HEK293 (cell line): ENCODE results near the gene TEX2.
A peak's percentile ranks its signal among the peaks of the same experiment; 100 is the strongest.

Source experiments
- CTCF ChIA-PET: fragments of 350-600 bp; formaldehyde crosslinking; extraction: SDS; loops from one replicate; lab custom pipeline; 2021; ENCODE audit warnings: antibody characterized with exemption; lab: Yijun Ruan, JAX
- POLR2A ChIA-PET: fragments of 300-600 bp; formaldehyde crosslinking; extraction: SDS; loops from one replicate; lab custom pipeline; 2020; ENCODE audit warnings: antibody characterized with exemption, inconsistent platforms; lab: Yijun Ruan, JAX
- H3K27ac ChIP-seq: fragments of 200-500 bp; sonication (Bioruptor generic); 2 replicates; pipeline ENCODE4 v1.5.1; 2014; ENCODE audit warnings: low read depth, low read length, control low read depth, inconsistent platforms; ENCODE audit errors: extremely low read depth
- H3K36me3 ChIP-seq, 2 experiments: fragments of 200-500 bp in 1 of 2; sonication (Bioruptor generic) in 1 of 2; 1 replicate in 1 of 2; 2 replicates in 1 of 2; pipeline ENCODE4 v1.5.1; 2014 to 2017; ENCODE audit warnings: inconsistent platforms in 2 of 2, low read length in 2 of 2; ENCODE audit not compliant: control insufficient read depth in 2 of 2, insufficient read depth in 1 of 2
- H3K4me1 ChIP-seq: fragments of 200-500 bp; sonication (Bioruptor generic); 2 replicates; pipeline ENCODE4 v1.5.1; 2014; ENCODE audit warnings: mild to moderate bottlenecking, low read length, inconsistent platforms; ENCODE audit not compliant: control insufficient read depth, insufficient read depth
- H3K4me3 ChIP-seq: 2 replicates; pipeline ENCODE4 v1.5.1; 2011; ENCODE audit warnings: low read depth, mild to moderate bottlenecking, control low read depth, low read length, moderate library complexity
- H3K9me3 ChIP-seq: fragments of 200-500 bp; sonication (Bioruptor generic); 2 replicates; pipeline ENCODE4 v1.5.1; 2014; ENCODE audit warnings: low read depth, low read length, inconsistent platforms; ENCODE audit not compliant: control insufficient read depth, insufficient read depth
- FEZF1 ChIP-seq: fragments of 450-650 bp; formaldehyde crosslinking; IDR thresholded peaks from 2 replicates; pipeline ENCODE4 v1.5.1; 2016; ENCODE audit warnings: missing biosample characterization, missing genetic modification characterization
- KLF8 ChIP-seq: fragments of 450-650 bp; formaldehyde crosslinking; IDR thresholded peaks from 2 replicates; pipeline ENCODE4 v1.5.1; 2016; ENCODE audit warnings: missing biosample characterization, missing genetic modification characterization
- MEIS1 ChIP-seq: sonication (generic); formaldehyde crosslinking; IDR thresholded peaks from 2 replicates; pipeline ENCODE4 v1.8.1; 2022; ENCODE audit warnings: missing genetic modification reagents, mild to moderate bottlenecking, borderline replicate concordance
- SP3 ChIP-seq: fragments of 450-650 bp; formaldehyde crosslinking; IDR thresholded peaks from 2 replicates; pipeline ENCODE4 v1.5.1; 2016; ENCODE audit warnings: missing biosample characterization, missing genetic modification characterization
- ZNF121 ChIP-seq: fragments of 450-650 bp; formaldehyde crosslinking; IDR thresholded peaks from 2 replicates; pipeline ENCODE4 v1.5.1; 2016; ENCODE audit warnings: missing biosample characterization, missing genetic modification characterization
- ZNF184 ChIP-seq: fragments of 450-650 bp; IDR thresholded peaks from 2 replicates; pipeline ENCODE4 v1.5.1; 2018; ENCODE audit warnings: missing biosample characterization, mild to moderate bottlenecking, missing genetic modification characterization
- ZNF2 ChIP-seq: fragments of 450-650 bp; formaldehyde crosslinking; IDR thresholded peaks from 2 replicates; pipeline ENCODE4 v1.5.1; 2016; ENCODE audit warnings: missing biosample characterization, missing genetic modification characterization
- ZNF214 ChIP-seq: fragments of 450-650 bp; formaldehyde crosslinking; IDR thresholded peaks from 2 replicates; pipeline ENCODE4 v1.5.1; 2017; ENCODE audit warnings: missing biosample characterization, mild to moderate bottlenecking, missing genetic modification characterization, borderline replicate concordance
- ZNF266 ChIP-seq: fragments of 450-650 bp; formaldehyde crosslinking; IDR thresholded peaks from 2 replicates; pipeline ENCODE4 v1.5.1; 2016; ENCODE audit warnings: missing biosample characterization, missing genetic modification characterization, low read depth
- ZNF37A ChIP-seq: fragments of 450-650 bp; IDR thresholded peaks from 2 replicates; pipeline ENCODE4 v1.5.1; 2018; ENCODE audit warnings: missing biosample characterization, missing genetic modification characterization
- ZNF404 ChIP-seq: fragments of 450-650 bp; formaldehyde crosslinking; IDR thresholded peaks from 2 replicates; pipeline ENCODE4 v1.5.1; 2017; ENCODE audit warnings: missing biosample characterization, missing genetic modification characterization
- ZNF501 ChIP-seq: fragments of 450-650 bp; formaldehyde crosslinking; IDR thresholded peaks from 2 replicates; pipeline ENCODE4 v1.5.1; 2016; ENCODE audit warnings: missing biosample characterization, missing genetic modification characterization
- ZNF514 ChIP-seq: fragments of 450-650 bp; formaldehyde crosslinking; IDR thresholded peaks from 2 replicates; pipeline ENCODE4 v1.5.1; 2016; ENCODE audit warnings: missing biosample characterization, missing genetic modification characterization
- ZNF623 ChIP-seq: fragments of 450-650 bp; formaldehyde crosslinking; IDR thresholded peaks from 2 replicates; pipeline ENCODE4 v1.5.1; 2016; ENCODE audit warnings: missing biosample characterization, missing genetic modification characterization
- ZNF629 ChIP-seq: fragments of 450-650 bp; formaldehyde crosslinking; IDR thresholded peaks from 2 replicates; pipeline ENCODE4 v1.5.1; 2017; ENCODE audit warnings: missing biosample characterization, missing genetic modification characterization
- ZNF654 ChIP-seq: fragments of 450-650 bp; formaldehyde crosslinking; IDR thresholded peaks from 2 replicates; pipeline ENCODE4 v1.5.1; 2016; ENCODE audit warnings: low read depth, missing biosample characterization, missing genetic modification characterization
- ZNF701 ChIP-seq: fragments of 450-650 bp; formaldehyde crosslinking; IDR thresholded peaks from 2 replicates; pipeline ENCODE4 v1.5.1; 2016; ENCODE audit warnings: missing biosample characterization, missing genetic modification characterization
- TF ChIP-seq, protein P1 (sequence below): fragments of 450-650 bp; formaldehyde crosslinking; IDR thresholded peaks from 2 replicates; pipeline ENCODE4 v1.5.1; 2016; ENCODE audit warnings: missing biosample characterization, missing genetic modification characterization
- TF ChIP-seq, protein P2 (sequence below): fragments of 450-650 bp; formaldehyde crosslinking; IDR thresholded peaks from 2 replicates; pipeline ENCODE4 v1.5.1; 2017; ENCODE audit warnings: missing biosample characterization, missing genetic modification characterization
- TF ChIP-seq, protein P3 (sequence below): fragments of 450-650 bp; formaldehyde crosslinking; IDR thresholded peaks from 2 replicates; pipeline ENCODE4 v1.5.1; 2016; ENCODE audit warnings: missing biosample characterization, missing genetic modification characterization
- TF ChIP-seq, protein P4 (sequence below): fragments of 450-650 bp; formaldehyde crosslinking; IDR thresholded peaks from 2 replicates; pipeline ENCODE4 v1.5.1; 2016; ENCODE audit warnings: missing biosample characterization, missing genetic modification characterization

The TEX2 gene

DNA sequence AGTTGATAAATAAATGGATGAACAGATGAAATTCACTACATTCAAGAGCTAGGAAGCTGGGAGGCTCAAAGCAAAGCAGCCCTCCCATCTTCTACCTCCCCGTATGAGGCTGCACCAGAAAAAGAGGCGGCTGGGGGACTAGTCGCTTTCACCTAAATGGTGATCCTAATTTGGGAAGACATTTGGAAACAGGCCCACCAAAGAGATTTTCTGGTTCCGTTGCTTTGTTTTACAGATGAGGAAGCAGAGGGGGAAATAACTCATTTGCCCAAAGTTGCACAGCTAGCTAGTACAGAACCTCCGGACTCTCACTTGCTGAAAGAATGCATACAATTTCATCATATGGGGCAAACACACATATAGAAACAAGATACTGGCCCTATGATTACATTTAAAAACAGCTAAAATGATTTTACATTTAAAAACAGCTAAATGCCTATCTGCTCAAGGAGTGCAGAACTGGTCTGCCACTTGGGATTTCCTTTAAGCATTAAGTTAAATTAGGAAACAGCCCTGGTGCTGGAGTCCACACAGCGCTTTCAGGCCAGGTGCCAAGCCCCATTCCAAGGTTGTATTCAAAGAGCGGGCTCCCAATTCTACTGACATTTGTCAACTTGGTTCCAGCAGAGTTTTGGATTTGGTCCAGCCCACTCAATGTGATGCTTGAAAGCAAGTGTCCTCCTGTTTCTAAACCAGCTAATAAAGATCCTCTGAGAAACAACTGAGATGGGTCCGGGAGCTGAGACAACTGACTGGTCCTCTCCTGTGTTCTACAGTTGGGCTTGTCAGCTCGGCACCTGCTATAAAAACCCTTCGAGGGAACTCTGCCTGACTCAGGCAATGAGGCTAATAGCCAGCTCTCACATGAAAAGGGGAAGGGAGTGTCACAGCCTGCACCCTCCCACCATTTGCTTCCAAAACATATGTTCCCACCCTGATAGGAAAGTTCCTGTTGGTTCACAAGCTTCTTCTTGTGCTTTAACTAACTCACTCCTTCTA, 144.8 kb downstream of the TEX2 start (continued):
- TF ChIP-seq, protein P1, sequence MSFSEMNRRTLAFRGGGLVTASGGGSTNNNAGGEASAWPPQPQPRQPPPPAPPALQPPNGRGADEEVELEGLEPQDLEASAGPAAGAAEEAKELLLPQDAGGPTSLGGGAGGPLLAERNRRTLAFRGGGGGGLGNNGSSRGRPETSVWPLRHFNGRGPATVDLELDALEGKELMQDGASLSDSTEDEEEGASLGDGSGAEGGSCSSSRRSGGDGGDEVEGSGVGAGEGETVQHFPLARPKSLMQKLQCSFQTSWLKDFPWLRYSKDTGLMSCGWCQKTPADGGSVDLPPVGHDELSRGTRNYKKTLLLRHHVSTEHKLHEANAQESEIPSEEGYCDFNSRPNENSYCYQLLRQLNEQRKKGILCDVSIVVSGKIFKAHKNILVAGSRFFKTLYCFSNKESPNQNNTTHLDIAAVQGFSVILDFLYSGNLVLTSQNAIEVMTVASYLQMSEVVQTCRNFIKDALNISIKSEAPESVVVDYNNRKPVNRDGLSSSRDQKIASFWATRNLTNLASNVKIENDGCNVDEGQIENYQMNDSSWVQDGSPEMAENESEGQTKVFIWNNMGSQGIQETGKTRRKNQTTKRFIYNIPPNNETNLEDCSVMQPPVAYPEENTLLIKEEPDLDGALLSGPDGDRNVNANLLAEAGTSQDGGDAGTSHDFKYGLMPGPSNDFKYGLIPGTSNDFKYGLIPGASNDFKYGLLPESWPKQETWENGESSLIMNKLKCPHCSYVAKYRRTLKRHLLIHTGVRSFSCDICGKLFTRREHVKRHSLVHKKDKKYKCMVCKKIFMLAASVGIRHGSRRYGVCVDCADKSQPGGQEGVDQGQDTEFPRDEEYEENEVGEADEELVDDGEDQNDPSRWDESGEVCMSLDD (tag by site-specific recombination): no peak
- TF ChIP-seq, all 188 proteins: peak for 21

DNA sequence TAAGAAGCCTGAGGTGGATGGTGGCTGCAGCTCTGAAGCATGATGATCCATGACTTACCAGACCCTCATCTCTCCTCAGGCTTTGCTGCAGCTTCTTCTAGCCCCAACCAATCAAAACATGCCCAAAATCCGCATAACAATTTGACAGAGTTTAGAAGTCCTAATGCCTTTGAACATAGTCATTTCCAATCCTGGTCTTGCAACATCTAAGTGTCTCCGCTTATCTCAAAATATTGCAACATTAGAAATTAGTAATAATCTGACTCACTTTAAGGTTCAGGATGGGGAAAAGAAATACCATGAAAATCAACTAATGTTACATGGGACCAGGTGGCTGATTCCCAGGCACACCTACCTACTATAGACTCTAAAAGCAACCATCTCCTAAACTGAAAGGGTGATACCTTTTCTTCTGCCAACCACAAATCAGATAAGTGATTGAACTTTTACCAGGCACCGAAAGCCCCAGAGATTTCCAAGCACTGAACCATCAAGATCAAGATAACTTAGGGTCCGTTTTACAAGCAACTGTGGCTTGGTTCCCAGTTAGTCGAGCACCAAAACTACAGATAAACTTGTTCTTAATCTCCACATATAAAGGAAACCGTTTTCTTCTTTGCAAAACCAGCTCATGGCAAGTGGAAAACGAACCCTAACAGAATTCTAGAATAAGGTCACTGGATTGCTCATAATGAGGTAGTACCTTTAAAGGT, 147.1 kb downstream of the TEX2 start:
- Histone ChIP-seq H3K4me1 (no peaks in the 10 kb centered on the region), H3K27ac (no peak overlapping the region), H3K36me3 (no peaks in the 10 kb centered on the region), H3K4me3 (no peak overlapping the region), H3K9me3 (no peaks in the 10 kb centered on the region)
- POLR2A ChIA-PET: no interaction called here
- TF ChIP-seq, protein P2, sequence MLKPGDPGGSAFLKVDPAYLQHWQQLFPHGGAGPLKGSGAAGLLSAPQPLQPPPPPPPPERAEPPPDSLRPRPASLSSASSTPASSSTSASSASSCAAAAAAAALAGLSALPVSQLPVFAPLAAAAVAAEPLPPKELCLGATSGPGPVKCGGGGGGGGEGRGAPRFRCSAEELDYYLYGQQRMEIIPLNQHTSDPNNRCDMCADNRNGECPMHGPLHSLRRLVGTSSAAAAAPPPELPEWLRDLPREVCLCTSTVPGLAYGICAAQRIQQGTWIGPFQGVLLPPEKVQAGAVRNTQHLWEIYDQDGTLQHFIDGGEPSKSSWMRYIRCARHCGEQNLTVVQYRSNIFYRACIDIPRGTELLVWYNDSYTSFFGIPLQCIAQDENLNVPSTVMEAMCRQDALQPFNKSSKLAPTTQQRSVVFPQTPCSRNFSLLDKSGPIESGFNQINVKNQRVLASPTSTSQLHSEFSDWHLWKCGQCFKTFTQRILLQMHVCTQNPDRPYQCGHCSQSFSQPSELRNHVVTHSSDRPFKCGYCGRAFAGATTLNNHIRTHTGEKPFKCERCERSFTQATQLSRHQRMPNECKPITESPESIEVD (tag by site-specific recombination): 0 out of 2 replicates have a peak, but pooled peaks have one; percentile 11
- no peak for TF ChIP-seq ZNF2 (tag by site-specific recombination)
- CTCF ChIA-PET: interaction anchor here (0.6 to 1.1 kb wide), 2 partner anchors 86 to 113 kb away, joined by 3 read pairs; no protein-coding TSS in a partner anchor

DNA sequence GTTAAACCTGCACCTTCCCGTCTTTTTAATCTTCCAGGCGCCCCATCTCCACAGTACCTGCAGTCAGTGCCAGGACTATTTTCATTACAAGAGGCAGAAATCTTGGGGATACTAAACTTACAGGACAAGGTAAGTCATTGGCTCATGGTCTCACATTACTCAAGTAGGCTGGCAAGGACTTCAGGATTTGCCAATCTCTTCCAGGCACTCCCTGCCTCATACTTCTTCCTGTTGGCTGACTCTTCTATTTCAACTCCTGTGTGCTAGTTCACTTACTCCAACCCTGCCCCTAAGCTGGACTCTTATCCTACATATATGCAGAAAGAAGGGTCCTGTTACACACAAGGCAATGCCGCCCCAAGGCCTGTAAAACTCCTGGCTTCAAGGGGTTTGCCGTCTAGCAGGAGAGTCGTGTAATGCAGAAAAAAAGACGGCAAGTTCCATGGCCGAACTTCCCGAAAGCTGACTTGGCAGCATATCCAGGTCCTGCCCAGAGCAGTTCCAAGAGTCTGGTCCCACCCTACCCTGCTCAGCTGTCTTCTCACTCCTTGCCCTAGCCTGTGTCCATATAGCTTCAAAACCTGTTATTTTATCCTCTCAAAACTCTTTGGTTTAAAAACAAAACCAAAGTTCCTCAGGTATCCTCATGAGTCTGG, 147.9 kb downstream of the TEX2 start:
- CTCF ChIA-PET: interaction anchor here (0.6 to 1.2 kb wide), 5 partner anchors 18 to 1400 kb away, joined by 3 to 5 read pairs (median 3); no protein-coding TSS in a partner anchor
- TF ChIP-seq ZNF701 (tag by site-specific recombination) (no peak), ZNF404 (tag by site-specific recombination) (no peak), ZNF184 (no peak), ZNF214 (tag by site-specific recombination) (no peak), ZNF514 (no peak), ZNF623 (tag by site-specific recombination) (no peak), ZNF501 (no peak), ZNF654 (no peak), ZNF266 (tag by site-specific recombination) (no peak), FEZF1 (tag by site-specific recombination) (no peak), ZNF37A (tag by site-specific recombination) (no peak), ZNF629 (tag by site-specific recombination) (no peak), ZNF121 (tag by site-specific recombination) (no peak), MEIS1 (CRISPR knock-in tag) (no peak), KLF8 (tag by site-specific recombination) (no peak), SP3 (no peak)
- TF ChIP-seq, protein P3, sequence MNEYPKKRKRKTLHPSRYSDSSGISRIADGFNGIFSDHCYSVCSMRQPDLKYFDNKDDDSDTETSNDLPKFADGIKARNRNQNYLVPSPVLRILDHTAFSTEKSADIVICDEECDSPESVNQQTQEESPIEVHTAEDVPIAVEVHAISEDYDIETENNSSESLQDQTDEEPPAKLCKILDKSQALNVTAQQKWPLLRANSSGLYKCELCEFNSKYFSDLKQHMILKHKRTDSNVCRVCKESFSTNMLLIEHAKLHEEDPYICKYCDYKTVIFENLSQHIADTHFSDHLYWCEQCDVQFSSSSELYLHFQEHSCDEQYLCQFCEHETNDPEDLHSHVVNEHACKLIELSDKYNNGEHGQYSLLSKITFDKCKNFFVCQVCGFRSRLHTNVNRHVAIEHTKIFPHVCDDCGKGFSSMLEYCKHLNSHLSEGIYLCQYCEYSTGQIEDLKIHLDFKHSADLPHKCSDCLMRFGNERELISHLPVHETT (tag by site-specific recombination): no peak
- TF ChIP-seq, protein P4, sequence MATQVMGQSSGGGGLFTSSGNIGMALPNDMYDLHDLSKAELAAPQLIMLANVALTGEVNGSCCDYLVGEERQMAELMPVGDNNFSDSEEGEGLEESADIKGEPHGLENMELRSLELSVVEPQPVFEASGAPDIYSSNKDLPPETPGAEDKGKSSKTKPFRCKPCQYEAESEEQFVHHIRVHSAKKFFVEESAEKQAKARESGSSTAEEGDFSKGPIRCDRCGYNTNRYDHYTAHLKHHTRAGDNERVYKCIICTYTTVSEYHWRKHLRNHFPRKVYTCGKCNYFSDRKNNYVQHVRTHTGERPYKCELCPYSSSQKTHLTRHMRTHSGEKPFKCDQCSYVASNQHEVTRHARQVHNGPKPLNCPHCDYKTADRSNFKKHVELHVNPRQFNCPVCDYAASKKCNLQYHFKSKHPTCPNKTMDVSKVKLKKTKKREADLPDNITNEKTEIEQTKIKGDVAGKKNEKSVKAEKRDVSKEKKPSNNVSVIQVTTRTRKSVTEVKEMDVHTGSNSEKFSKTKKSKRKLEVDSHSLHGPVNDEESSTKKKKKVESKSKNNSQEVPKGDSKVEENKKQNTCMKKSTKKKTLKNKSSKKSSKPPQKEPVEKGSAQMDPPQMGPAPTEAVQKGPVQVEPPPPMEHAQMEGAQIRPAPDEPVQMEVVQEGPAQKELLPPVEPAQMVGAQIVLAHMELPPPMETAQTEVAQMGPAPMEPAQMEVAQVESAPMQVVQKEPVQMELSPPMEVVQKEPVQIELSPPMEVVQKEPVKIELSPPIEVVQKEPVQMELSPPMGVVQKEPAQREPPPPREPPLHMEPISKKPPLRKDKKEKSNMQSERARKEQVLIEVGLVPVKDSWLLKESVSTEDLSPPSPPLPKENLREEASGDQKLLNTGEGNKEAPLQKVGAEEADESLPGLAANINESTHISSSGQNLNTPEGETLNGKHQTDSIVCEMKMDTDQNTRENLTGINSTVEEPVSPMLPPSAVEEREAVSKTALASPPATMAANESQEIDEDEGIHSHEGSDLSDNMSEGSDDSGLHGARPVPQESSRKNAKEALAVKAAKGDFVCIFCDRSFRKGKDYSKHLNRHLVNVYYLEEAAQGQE (tag by site-specific recombination): no peak

More for the DNA sequence above, 147.9 kb downstream of the TEX2 start:
- Histone ChIP-seq H3K27ac (no peak overlapping the region), H3K36me3 (no peaks in the 10 kb centered on the region), H3K9me3 (no peaks in the 10 kb centered on the region), H3K4me1 (no peaks in the 10 kb centered on the region), H3K4me3 (no peak overlapping the region)
- POLR2A ChIA-PET: no interaction called here
